Measurements from ENCODE around the gene PEX1. TPM values are rescaled to one million over a fixed set of nuclear protein-coding genes. Genes with fewer than 3 reads are reported as not detected.

Gene PEX1
- total and polyA plus RNA-seq, 9 of the 15 experiments (the other 6 are each of a cell fraction or from before 2014, with no cell fraction given), result 9.4 to 32.2 (median 19.9) TPM

DNA sequence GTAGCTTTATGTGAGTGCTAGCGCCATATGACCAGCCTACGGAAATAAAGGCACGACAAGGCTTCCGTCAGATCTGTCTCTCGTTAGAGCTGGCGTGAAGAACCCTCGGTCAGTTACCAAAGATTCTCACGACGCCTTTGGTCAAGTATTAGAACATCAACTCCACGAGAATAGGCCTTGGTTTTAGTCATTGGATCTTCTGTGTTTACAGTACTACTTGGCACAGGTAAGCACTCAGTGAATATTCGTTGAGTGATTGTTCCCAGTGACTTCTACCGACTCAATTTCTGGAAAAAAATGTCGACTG, 591 bp upstream of the PEX1 start (continued):
- TF ChIP-seq, protein P1, sequence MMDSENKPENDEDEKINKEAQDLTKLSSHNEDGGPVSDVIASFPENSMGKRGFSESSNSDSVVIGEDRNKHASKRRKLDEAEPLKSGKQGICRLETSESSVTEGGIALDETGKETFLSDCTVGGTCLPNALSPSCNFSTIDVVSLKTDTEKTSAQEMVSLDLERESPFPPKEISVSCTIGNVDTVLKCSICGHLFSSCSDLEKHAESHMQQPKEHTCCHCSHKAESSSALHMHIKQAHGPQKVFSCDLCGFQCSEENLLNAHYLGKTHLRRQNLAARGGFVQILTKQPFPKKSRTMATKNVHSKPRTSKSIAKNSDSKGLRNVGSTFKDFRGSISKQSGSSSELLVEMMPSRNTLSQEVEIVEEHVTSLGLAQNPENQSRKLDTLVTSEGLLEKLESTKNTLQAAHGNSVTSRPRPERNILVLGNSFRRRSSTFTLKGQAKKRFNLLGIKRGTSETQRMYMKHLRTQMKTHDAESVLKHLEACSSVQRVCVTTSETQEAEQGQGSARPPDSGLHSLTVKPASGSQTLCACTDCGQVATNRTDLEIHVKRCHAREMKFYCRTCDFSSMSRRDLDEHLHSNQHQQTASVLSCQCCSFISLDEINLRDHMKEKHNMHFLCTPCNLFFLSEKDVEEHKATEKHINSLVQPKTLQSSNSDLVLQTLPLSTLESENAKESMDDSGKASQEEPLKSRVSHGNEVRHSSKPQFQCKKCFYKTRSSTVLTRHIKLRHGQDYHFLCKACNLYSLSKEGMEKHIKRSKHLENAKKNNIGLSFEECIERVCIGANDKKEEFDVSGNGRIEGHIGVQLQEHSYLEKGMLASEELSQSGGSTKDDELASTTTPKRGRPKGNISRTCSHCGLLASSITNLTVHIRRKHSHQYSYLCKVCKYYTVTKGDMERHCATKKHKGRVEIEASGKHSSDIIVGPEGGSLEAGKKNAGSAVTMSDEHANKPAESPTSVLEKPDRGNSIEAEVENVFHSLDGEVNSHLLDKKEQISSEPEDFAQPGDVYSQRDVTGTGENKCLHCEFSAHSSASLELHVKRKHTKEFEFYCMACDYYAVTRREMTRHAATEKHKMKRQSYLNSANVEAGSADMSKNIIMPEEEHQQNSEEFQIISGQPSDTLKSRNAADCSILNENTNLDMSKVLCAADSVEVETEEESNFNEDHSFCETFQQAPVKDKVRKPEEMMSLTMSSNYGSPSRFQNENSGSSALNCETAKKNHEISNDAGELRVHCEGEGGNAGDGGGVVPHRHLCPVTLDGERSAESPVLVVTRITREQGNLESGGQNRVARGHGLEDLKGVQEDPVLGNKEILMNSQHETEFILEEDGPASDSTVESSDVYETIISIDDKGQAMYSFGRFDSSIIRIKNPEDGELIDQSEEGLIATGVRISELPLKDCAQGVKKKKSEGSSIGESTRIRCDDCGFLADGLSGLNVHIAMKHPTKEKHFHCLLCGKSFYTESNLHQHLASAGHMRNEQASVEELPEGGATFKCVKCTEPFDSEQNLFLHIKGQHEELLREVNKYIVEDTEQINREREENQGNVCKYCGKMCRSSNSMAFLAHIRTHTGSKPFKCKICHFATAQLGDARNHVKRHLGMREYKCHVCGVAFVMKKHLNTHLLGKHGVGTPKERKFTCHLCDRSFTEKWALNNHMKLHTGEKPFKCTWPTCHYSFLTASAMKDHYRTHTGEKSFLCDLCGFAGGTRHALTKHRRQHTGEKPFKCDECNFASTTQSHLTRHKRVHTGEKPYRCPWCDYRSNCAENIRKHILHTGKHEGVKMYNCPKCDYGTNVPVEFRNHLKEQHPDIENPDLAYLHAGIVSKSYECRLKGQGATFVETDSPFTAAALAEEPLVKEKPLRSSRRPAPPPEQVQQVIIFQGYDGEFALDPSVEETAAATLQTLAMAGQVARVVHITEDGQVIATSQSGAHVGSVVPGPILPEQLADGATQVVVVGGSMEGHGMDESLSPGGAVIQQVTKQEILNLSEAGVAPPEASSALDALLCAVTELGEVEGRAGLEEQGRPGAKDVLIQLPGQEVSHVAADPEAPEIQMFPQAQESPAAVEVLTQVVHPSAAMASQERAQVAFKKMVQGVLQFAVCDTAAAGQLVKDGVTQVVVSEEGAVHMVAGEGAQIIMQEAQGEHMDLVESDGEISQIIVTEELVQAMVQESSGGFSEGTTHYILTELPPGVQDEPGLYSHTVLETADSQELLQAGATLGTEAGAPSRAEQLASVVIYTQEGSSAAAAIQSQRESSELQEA (IDR thresholded peaks at IDR 0.05; ENCODE audit: low read depth), result peak; percentile 47; the same call in 1 of the 2 replicates
- TF ChIP-seq ZNF584 (CRISPR knock-in tag; IDR thresholded peaks at IDR 0.05; ENCODE audit: low read depth), result no peak
- TF ChIP-seq KLF10 (CRISPR knock-in tag; IDR thresholded peaks at IDR 0.05), result no peak
- TF ChIP-seq, protein P2, sequence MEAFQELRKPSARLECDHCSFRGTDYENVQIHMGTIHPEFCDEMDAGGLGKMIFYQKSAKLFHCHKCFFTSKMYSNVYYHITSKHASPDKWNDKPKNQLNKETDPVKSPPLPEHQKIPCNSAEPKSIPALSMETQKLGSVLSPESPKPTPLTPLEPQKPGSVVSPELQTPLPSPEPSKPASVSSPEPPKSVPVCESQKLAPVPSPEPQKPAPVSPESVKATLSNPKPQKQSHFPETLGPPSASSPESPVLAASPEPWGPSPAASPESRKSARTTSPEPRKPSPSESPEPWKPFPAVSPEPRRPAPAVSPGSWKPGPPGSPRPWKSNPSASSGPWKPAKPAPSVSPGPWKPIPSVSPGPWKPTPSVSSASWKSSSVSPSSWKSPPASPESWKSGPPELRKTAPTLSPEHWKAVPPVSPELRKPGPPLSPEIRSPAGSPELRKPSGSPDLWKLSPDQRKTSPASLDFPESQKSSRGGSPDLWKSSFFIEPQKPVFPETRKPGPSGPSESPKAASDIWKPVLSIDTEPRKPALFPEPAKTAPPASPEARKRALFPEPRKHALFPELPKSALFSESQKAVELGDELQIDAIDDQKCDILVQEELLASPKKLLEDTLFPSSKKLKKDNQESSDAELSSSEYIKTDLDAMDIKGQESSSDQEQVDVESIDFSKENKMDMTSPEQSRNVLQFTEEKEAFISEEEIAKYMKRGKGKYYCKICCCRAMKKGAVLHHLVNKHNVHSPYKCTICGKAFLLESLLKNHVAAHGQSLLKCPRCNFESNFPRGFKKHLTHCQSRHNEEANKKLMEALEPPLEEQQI (IDR thresholded peaks at IDR 0.05), result no peak
- peak; percentile 16 for TF ChIP-seq BRD9 (IDR thresholded peaks at IDR 0.05; ENCODE audit: low read depth, partially characterized antibody)
- no peak for TF ChIP-seq PHB2 (IDR thresholded peaks at IDR 0.05; ENCODE audit: low read depth)
- no peak for TF ChIP-seq CHD4 (IDR thresholded peaks at IDR 0.05; ENCODE audit: insufficient read depth, insufficient replicate concordance, low read depth, low read length, poor library complexity, severe bottlenecking)
- TF ChIP-seq, protein P3, sequence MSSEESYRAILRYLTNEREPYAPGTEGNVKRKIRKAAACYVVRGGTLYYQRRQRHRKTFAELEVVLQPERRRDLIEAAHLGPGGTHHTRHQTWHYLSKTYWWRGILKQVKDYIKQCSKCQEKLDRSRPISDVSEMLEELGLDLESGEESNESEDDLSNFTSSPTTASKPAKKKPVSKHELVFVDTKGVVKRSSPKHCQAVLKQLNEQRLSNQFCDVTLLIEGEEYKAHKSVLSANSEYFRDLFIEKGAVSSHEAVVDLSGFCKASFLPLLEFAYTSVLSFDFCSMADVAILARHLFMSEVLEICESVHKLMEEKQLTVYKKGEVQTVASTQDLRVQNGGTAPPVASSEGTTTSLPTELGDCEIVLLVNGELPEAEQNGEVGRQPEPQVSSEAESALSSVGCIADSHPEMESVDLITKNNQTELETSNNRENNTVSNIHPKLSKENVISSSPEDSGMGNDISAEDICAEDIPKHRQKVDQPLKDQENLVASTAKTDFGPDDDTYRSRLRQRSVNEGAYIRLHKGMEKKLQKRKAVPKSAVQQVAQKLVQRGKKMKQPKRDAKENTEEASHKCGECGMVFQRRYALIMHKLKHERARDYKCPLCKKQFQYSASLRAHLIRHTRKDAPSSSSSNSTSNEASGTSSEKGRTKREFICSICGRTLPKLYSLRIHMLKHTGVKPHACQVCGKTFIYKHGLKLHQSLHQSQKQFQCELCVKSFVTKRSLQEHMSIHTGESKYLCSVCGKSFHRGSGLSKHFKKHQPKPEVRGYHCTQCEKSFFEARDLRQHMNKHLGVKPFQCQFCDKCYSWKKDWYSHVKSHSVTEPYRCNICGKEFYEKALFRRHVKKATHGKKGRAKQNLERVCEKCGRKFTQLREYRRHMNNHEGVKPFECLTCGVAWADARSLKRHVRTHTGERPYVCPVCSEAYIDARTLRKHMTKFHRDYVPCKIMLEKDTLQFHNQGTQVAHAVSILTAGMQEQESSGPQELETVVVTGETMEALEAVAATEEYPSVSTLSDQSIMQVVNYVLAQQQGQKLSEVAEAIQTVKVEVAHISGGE (CRISPR knock-in tag; IDR thresholded peaks at IDR 0.05), result no peak; a peak in 1 of 6 replicates
- TF ChIP-seq TBP (optimal IDR thresholded peaks at IDR 0.05; ENCODE audit: low read depth, low read length), result no peak
- TF ChIP-seq XRCC3 (IDR thresholded peaks at IDR 0.05), result no peak

Data from K562 (cell line).